Peyer's patch (tissue), 4 donors: Measurements from ENCODE around the gene TTC1.

ENCODE experiments used
- POLR2A ChIP-seq, 2 donors: fragments of 450-650 bp; IDR thresholded peaks; one replicate each; pipeline ENCODE4 v1.5.1; 2017; ENCODE audit warnings: antibody characterized with exemption in 2 of 2, mild to moderate bottlenecking in 2 of 2, moderate library complexity in 2 of 2
- TF ChIP-seq, protein P1 (sequence below), 6 experiments: fragments of 450-650 bp in 4 of 6; fragments of 200-600 bp in 2 of 6; sonication (generic) in 1 of 6; IDR thresholded peaks; one replicate each; pipeline ENCODE4 v1.5.1; 2017 to 2019; ENCODE audit warnings: antibody characterized with exemption in 6 of 6, mild to moderate bottlenecking in 3 of 6, moderate library complexity in 1 of 6

DNA sequence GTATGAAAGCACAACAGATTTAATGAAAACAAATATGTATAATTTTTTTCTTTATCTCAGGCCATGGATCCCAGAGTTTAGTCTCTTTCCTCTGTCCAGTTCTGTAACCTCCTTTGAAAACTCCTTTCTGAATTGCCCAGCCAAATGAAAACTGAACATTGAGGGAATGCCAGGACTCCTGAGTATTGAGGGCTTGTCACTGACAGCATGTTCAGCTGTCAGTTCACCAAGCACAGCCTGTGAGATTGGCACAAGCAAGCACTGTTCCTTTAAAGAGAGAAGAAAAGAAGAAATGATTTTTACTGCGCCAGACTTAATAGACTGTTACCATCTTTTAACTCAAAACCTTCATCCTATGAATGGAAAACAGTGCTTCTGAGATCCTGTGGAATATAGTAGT lies 27.3 kb downstream of the TTC1 start:
- TF ChIP-seq, protein P1, sequence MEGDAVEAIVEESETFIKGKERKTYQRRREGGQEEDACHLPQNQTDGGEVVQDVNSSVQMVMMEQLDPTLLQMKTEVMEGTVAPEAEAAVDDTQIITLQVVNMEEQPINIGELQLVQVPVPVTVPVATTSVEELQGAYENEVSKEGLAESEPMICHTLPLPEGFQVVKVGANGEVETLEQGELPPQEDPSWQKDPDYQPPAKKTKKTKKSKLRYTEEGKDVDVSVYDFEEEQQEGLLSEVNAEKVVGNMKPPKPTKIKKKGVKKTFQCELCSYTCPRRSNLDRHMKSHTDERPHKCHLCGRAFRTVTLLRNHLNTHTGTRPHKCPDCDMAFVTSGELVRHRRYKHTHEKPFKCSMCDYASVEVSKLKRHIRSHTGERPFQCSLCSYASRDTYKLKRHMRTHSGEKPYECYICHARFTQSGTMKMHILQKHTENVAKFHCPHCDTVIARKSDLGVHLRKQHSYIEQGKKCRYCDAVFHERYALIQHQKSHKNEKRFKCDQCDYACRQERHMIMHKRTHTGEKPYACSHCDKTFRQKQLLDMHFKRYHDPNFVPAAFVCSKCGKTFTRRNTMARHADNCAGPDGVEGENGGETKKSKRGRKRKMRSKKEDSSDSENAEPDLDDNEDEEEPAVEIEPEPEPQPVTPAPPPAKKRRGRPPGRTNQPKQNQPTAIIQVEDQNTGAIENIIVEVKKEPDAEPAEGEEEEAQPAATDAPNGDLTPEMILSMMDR (IDR thresholded peaks at IDR 0.05) = no peak
- TF ChIP-seq POLR2A (IDR thresholded peaks at IDR 0.05) = no peak
